AG04450 (cell line): ENCODE results near the gene MYO5A. TPM values are rescaled to one million over a fixed set of nuclear protein-coding genes. Genes with fewer than 3 reads are reported as not detected.
A peak's percentile ranks its signal among the peaks of the same experiment; 100 is the strongest.

Experiments used
- CTCF ChIA-PET: fragments of 300-600, 350-600 bp; formaldehyde crosslinking; extraction: SDS; loops from one replicate; lab custom pipeline; 2022; ENCODE audit warnings: antibody characterized with exemption, inconsistent platforms; lab: Charles Lee
- POLR2A ChIA-PET: fragments of 350-600 bp; formaldehyde crosslinking; extraction: SDS; loops from one replicate; lab custom pipeline; 2021; ENCODE audit warnings: antibody characterized with exemption, inconsistent platforms; lab: Yijun Ruan, JAX
- DNase-seq: peaks from one replicate; pipeline ENCODE4 v3.0.0-alpha.2; 2011; ENCODE audit warnings: low read depth, low spot score
- H3K27ac ChIP-seq: one replicate; pipeline ENCODE4 v1.5.1; 2012; ENCODE audit warnings: low read depth, low read length, control low read depth
- H3K27me3 ChIP-seq: one replicate; pipeline ENCODE4 v1.6.0; 2012; ENCODE audit warnings: low read length; ENCODE audit not compliant: control insufficient read depth, insufficient read depth
- H3K4me3 ChIP-seq: 2 replicates; pipeline ENCODE4 v1.5.1; 2011; ENCODE audit warnings: mild to moderate bottlenecking, low read depth, low read length, control low read depth
- H3K9me3 ChIP-seq: 2 replicates; pipeline ENCODE4 v1.5.1; 2012; ENCODE audit warnings: low read length; ENCODE audit not compliant: control insufficient read depth, insufficient read depth
- CTCF ChIP-seq: IDR thresholded peaks from 2 replicates; pipeline ENCODE4 v1.5.1; 2011; ENCODE audit warnings: low read depth, low read length, control low read depth, inconsistent platforms
- polyA plus RNA-seq: library from polyadenylated mRNA; depleted of rRNA; stranded (reverse); fragments of >200 nt; gene quantifications from 2 replicates; pipeline ENCODE4 v1.2.3, GENCODE V29; 2011

Gene MYO5A
- polyA plus RNA-seq, 1 experiment = 37.2 TPM

DNA sequence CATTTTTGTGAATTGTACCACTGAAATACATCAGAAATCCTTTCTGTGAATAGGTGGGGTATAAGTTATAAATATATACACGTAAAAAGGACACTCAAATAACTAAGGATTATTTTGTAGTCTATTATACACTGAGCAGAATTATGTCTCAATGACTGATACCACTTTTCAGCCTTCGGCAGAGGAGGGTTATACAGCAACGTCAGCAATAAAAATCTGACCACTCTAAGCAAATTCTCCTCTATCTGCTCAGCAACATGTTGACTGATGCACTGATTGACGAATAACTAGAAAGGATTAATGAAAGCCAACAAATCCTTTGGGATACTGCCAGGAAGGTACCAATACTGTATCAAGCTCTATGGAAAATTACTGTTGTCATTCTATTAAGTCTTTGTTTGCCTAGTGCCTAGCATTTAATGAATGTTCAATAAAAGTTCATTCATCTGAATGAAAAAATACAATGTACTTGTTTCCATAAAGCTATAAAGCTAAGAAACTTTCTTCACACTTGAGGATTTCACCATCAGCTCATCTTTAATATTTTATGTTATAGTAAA lies 34.9 kb upstream of the MYO5A start:
- H3K27ac ChIP-seq = no peak overlapping the region
- ChIA-PET POLR2A (no interaction called here), CTCF (interaction anchor here (0.6 kb wide), 1 partner anchor 307 kb away, joined by 4 read pairs; no protein-coding TSS in a partner anchor)
- no peak for TF ChIP-seq CTCF
- H3K9me3 ChIP-seq = no peaks in the 10 kb centered on the region
- no peak for DNase-seq
- no peaks in the 10 kb centered on the region for H3K27me3 ChIP-seq
- H3K4me3 ChIP-seq = no peak overlapping the region

DNA sequence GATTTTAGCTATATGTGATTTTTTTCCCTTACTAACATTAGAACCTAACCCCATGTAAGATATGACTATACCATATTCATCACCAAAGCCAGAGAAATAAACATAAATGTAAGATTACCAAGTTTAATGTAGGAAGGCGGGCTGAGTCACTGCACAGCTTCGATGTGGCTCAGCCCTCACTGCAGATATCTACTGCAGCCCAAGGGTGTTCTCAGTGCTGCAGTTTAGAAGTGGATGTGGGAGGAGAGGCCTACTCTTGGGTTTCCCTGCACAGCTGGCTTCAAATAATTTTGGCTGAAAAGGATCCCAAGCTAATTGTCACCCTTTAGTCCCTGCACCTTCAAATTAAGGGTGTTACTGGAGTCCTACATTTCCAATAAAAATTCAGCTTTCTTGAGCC lies 30.9 kb upstream of the MYO5A start:
- Histone ChIP-seq H3K9me3 (no peaks in the 10 kb centered on the region), H3K4me3 (no peak overlapping the region), H3K27me3 (no peaks in the 10 kb centered on the region), H3K27ac (no peak overlapping the region)
- DNase-seq = peak; percentile 46
- TF ChIP-seq CTCF = no peak
- CTCF ChIA-PET = interaction anchor here (1.3 kb wide), 1 partner anchor 16 kb away, joined by 5 read pairs; no protein-coding TSS in a partner anchor
- POLR2A ChIA-PET = interaction anchor here (0.7 to 1.1 kb wide), 2 partner anchors 9 to 307 kb away, joined by 3 read pairs; partner anchors contain the start of gene ARPP19

DNA sequence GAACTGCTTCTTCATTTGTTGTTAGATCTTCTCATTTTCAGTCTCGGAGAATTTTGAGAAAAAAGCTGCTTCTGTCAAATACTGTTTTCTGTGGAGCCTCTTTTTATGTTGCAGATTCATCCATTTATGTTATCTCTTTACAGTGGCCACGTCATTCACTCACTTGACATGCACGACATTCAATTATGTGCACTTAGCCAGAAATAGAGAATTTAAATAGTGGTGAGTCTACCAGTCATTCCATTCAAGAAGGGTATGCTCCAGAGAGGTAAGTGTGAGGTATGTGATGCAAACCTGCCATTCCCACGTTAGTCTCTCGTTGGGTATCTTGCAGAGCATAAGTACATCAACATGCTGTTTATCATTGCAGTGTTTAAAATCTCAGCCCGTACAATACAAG lies 30.3 kb upstream of the MYO5A start:
- Histone ChIP-seq H3K27ac (no peak overlapping the region), H3K27me3 (no peaks in the 10 kb centered on the region), H3K9me3 (no peaks in the 10 kb centered on the region), H3K4me3 (no peak overlapping the region)
- POLR2A ChIA-PET = interaction anchor here (0.7 to 1.1 kb wide), 2 partner anchors 10 to 307 kb away, joined by 3 read pairs; partner anchors contain the start of gene ARPP19
- no peak for TF ChIP-seq CTCF
- no peak for DNase-seq
- CTCF ChIA-PET = interaction anchor here (1.3 kb wide), 1 partner anchor 16 kb away, joined by 5 read pairs; no protein-coding TSS in a partner anchor

GRCh38 chr15:52558196-52558595 lies 29.5 kb upstream of the MYO5A start:
- H3K4me3 ChIP-seq = no peak overlapping the region
- no peak for TF ChIP-seq CTCF
- H3K9me3 ChIP-seq = no peaks in the 10 kb centered on the region
- DNase-seq = no peak
- no peaks in the 10 kb centered on the region for H3K27me3 ChIP-seq
- CTCF ChIA-PET = interaction anchor here (1.1 kb wide), 1 partner anchor 8 kb away, joined by 3 read pairs; no protein-coding TSS in a partner anchor
- peak overlapping the region; percentile 59 for H3K27ac ChIP-seq
- POLR2A ChIA-PET = no interaction called here

- CTCF ChIA-PET = interaction anchor here (0.5 to 1.1 kb wide), 2 partner anchors 9 to 68 kb away, joined by 3 to 5 read pairs; no protein-coding TSS in a partner anchor
- DNase-seq = no peak
- POLR2A ChIA-PET = no interaction called here
- TF ChIP-seq CTCF = no peak
- no peak overlapping the region for H3K4me3 ChIP-seq
- no peak overlapping the region for H3K27ac ChIP-seq
- H3K27me3 ChIP-seq = no peaks in the 10 kb centered on the region
- H3K9me3 ChIP-seq = no peaks in the 10 kb centered on the region
Observed at GRCh38 chr15:52557274-52557641, 28.6 kb upstream of the MYO5A start.
